ENCODE measurements around the gene DLGAP4.

- TF ChIP-seq CTCF (IDR thresholded peaks at IDR 0.05) (no peak), POLR2A (IDR thresholded peaks at IDR 0.05) (no peak), EP300 (IDR thresholded peaks at IDR 0.05; ENCODE audit: low read depth) (no peak)
Observed at GRCh38 chr20:36362261-36362660, 56.1 kb downstream of the DLGAP4 start.
